VCaP (cell line): ENCODE data around the gene COL9A2.
A peak's percentile ranks its signal among the peaks of the same experiment; 100 is the strongest.
"Not testable (repeated sequence)": the region's sequence is repeated elsewhere in the genome, so short reads cannot be mapped to it uniquely, and the experiment has no call there.

ENCODE experiments used
- H3K27ac ChIP-seq: fragments of 450-650 bp; 2 replicates; pipeline ENCODE4 v1.5.1; 2017
- CTCF ChIP-seq: fragments of 450-650 bp; conservative IDR thresholded peaks from 2 replicates; pipeline ENCODE4 v1.5.1; 2017; ENCODE audit warnings: mild to moderate bottlenecking, moderate library complexity

The COL9A2 gene

DNA sequence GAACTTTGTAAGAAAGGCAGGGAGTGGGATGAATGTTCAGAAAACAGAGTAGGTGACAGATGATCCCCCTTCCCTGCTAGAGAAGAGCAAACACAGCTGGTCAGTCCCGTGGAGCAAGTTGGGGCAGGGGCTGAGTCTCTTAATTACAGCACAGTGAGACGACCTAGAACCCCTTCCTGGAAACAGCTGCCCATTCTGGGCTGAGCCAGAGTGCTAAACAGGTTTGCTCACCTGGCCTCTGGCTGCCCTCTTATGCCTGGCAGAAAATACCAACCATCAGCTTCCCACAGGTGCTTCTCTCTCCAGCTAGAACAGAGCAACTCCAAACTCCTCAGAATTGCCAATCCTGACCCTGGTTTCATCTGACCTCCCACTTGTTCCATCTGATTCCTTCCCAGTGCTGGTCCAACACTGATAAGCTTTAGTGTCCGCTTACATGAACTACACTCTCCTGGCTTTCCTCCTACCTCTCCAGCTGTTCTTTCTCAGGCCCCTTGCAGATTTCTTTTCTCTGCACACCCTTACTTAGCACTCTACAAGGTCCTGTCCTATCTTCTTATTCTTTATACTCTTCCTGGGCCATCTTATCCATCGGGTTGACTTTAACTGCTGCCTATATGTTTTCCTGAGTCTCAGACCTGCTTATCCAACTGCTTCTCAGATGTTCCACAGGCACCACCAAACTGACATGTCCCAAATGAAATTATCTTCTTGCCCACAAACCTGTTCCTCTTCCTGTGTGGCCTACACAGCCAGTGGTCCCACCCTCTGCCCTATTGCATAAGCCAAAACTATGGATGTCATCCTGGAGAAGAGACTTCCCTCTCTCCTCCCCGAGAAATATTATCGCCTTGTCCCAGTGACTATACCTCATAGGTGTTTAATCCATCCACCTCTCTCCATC lies 22.6 kb upstream of the COL9A2 start:
- TF ChIP-seq CTCF: no peak
- peak overlapping the region; percentile 57 for H3K27ac ChIP-seq

- peak overlapping the region; percentile 57 for H3K27ac ChIP-seq
- peak; percentile 98 for TF ChIP-seq CTCF
These were observed 21.8 kb upstream of the COL9A2 start for GRCh38 chr1:40338745-40339419.

GRCh38 chr1:40337443-40337842 lies 20.4 kb upstream of the COL9A2 start:
- no peak overlapping the region for H3K27ac ChIP-seq
- TF ChIP-seq CTCF: no peak

- no peak overlapping the region for H3K27ac ChIP-seq
- TF ChIP-seq CTCF: no peak
These were observed 15.6 kb upstream of the COL9A2 start for GRCh38 chr1:40332695-40333094.

GRCh38 chr1:40331403-40331802 lies 14.3 kb upstream of the COL9A2 start:
- not testable (repeated sequence) for H3K27ac ChIP-seq

GRCh38 chr1:40318970-40319621 lies 2.0 kb upstream of the COL9A2 start:
- TF ChIP-seq CTCF: no peak
- no peak overlapping the region for H3K27ac ChIP-seq

- H3K27ac ChIP-seq: no peak overlapping the region
- TF ChIP-seq CTCF: no peak
These were observed 1.4 kb upstream of the COL9A2 start for GRCh38 chr1:40318476-40318875.
